Hematopoietic multipotent progenitor cell treated with erythropoietin and hydrocortisone succinate and interleukin-3 and kit ligand, for 8 days (in vitro differentiated cells): ENCODE results near the gene SPOCK1.
A peak's percentile ranks its signal among the peaks of the same experiment; 100 is the strongest.

Source experiments
- DNase-seq: peaks from one replicate; pipeline ENCODE4 v3.0.0-alpha.2; 2015

SPOCK1 gene

DNA sequence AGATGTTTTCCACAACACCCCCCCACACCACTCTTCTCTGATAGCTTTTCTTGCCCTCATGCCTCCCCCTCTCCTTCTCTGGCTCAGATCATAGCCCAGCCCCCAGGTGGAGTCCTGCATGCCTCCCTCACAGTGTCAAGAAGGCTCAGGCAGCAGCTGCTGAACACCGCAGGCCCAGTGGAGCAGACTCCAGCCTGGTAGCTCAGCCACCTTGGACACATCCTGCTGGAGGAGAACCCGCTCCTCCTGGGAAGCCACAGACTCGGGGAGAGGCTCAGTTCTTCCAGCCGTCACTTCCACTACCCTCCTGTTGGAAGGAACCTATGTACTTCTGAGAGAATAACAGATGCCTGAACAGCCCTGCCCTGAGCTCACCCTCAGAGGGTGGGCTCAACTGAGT is 143.4 kb downstream of the SPOCK1 start:
- no peak for DNase-seq

DNA sequence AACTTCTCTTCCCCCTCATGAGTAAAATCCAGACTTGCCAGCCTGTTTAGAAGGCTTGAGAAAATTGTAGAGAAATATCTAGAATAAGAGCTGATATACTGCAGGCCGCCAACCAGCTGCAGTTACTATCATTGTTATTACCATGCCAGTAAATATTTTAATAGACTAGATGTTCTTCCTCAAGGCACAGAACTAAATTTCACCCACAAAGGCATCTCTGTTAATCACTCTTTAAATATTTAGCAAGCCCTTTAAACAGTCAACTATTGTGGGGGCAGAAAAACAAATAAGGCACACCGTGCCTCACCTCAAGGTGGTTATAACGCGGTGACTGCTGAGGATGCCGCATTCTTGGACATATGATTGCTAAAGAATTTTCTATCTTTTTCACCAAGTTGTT is 147.0 kb downstream of the SPOCK1 start:
- DNase-seq, result no peak

DNA sequence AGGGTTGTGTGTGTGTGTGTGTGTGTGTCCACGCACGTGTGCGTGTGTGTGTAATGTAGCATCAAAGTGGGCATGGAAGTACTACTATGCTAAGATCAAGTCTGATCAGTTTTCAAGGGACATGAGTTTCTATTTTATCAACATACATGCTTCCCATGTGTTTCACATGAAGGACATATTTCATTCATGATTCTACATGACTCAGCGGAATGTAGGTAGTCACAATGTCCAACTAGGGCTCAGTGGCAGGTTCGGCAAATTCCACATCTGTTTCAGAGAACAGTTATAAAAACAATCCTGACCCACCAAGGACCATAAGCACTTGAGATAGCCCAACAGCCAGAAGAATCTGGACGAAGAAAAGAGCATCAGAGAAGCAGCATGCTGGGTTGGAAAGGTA is 148.3 kb downstream of the SPOCK1 start:
- no peak for DNase-seq

DNA sequence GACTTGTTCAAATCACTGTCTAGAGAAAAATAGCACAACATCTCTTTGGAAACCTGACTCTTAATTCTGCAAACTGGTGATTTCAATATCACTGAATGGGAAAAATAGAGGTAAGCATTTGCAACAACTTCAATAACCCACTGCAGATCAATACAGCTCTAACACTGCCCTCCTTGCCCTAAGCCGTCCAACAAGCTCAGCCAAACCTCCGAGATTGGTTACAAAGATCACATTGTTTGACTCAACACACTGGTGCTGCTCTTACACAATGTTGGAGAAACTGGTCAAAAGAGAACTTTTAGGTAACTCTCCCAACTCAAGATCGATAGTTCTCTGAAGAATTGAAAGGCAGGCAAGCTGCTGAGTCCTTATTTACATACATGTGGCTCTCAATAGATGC is 150.4 kb downstream of the SPOCK1 start:
- no peak for DNase-seq

DNA sequence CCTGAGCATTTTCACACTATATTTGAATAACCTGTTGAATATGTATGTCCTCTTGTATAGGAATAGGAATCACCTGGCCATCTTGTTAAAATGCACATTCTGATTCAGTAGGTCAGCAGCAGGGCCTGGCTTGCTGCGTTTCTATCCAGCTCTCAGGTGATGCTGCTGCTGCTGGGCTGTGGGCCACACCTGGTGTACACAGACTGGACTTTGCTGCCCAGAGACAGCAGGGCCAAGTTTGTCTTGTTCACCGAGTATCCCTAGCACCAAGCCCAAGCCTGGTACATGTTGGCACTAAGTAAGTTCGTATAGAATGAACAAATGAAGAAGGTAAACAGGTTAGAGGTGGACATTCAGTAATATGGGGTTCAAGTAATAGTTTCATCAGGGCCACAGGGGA is 151.3 kb downstream of the SPOCK1 start:
- DNase-seq, result no peak

GRCh38 chr5:137346281-137346680 is 152.8 kb downstream of the SPOCK1 start:
- no peak for DNase-seq

DNA sequence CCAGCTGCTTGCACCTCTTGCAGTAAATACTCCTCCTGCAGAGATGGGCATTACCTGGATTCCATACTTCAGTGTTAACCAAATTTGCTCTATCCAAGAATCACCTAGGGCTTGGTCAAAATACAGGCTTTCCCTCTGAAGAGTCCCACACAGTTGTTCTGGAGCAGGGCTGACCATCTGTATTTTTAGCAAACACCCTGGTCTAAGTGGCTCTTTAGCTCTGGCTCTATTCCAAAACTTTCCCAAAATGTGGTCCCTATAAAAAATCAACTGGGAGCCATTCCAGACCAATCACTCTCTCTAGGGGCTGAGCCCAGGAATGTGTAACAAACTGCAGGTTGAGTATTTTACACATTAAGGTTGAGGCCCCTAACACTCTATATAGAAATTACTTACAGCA is 153.7 kb downstream of the SPOCK1 start:
- DNase-seq, result no peak

GRCh38 chr5:137344723-137345322 is 154.3 kb downstream of the SPOCK1 start:
- peak; percentile 62 for DNase-seq

DNA sequence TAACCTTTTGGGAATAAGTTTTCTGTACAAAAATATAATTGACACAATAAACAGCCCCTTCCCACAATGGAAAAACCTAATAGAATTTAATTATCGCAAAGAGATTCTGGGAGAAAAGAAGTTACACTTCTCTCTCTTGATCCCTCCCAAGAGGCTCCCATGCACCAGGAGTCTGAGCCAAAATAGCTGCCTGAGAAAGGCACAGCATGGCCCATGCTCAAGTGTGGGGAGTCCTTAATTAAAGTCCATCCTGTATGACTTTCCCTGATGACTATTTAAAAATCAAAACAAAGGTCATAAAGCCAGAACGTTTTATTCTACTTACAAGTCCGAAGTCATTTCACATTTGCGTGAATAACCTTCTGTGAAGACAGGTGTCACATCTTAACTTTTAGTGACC is 155.1 kb downstream of the SPOCK1 start:
- DNase-seq, result no peak

GRCh38 chr5:137342764-137343163 is 156.4 kb downstream of the SPOCK1 start:
- DNase-seq, result no peak

GRCh38 chr5:137341831-137342230 is 157.3 kb downstream of the SPOCK1 start:
- DNase-seq, result no peak

DNA sequence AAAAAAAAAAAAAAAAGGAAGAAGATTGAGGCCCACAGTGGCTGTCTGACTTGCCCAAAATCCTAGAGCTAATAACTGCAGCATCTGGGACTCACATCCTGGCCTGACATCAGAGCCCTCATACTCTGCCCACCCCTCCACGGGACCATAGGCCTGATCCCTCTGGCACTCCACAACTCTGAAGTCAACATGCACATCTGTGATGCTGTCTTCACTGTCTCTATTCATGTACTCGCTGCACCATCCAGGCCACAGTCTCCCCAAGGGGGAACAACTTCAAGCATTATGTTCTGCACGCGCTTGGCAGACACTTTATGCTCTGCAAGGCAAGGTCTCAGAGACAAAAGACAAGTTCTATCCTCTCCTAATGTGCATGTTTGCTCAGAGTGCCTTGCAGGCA is 158.2 kb downstream of the SPOCK1 start:
- DNase-seq, result no peak

DNA sequence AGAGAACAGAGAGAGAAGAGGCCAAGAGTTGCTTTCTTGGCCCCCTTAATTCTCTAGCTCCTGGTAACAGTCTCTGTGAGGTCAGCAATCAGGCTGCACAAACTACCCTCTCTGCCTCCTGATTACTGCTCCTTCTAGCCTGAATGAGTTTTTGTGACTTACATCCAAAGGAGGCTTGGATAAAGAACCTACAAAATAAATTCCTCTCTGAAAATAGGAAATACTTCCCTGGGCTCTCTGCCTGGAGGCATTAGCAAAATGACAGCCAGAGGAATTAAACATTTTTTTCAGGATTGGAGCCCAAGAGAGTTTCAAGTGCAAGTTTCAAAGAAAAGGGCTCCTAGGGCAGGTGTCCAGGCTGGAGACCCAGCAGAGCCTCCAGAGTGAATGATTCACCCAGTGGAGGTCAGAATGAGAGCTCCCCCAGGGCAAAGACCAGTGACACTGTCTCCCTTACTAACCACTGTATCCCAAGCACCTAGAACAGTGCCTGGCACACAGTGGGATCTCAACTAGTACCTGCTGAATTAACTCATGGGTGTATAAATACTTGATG is 162.5 kb downstream of the SPOCK1 start:
- DNase-seq, result no peak

GRCh38 chr5:137336161-137336560 is 163.0 kb downstream of the SPOCK1 start:
- no peak for DNase-seq

- no peak for DNase-seq
These were observed 163.6 kb downstream of the SPOCK1 start for GRCh38 chr5:137335493-137335892.

DNA sequence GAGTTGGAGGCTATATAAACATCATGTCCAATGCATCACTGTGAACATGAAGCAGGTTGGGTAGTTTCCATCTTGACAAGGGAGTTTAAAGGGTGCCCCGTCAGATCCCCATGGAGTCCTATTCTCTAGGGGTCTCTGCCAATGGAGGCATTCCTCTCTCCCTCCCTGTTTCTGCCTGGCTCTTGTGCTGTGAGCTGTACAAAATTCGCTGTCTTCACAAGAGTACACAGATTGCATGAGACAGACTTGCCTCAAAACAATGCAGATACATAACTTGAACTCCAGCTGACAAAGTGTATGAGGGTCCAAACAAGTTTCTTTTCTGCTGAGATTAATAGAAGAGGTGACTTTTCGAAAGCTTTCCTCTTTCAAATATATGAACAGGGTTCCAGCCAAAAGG is 165.2 kb downstream of the SPOCK1 start:
- DNase-seq, result no peak

GRCh38 chr5:137333475-137333874 is 165.7 kb downstream of the SPOCK1 start:
- DNase-seq, result no peak

- DNase-seq, result no peak
These were observed 166.8 kb downstream of the SPOCK1 start for GRCh38 chr5:137332296-137332695.

DNA sequence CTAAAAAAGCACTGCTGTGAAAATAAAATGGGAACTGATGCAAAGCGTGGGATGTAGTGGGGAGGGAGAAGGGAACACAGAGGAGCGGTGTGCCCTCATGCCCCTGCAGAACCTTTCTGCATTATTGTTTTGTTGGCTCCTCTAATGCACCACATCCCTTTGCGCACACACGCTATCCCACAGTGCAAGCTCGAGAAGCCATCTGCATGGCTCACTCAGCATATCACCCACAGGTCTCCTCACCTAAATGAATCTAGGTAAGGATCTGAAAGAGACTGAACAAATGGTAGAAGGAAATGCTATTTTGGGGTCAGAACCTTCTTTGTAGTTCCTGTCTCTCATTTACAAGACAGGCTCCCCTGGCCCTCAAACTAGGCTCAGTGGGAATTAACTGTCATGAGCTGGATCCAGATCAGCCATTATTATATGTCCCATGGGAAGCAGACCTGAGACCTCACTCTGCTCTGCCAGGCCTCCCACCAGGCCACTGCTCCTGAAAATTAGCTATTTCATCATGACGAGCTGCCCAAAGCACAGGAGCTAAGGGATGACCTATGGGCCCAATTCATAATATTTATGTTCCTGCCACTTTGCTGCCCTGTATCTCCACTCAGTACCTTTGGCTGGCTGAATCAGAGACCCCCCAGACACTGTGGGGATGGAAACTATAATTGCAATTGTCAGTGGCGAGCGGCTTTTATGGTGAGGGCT is 169.4 kb downstream of the SPOCK1 start:
- DNase-seq, result no peak

GRCh38 chr5:137328991-137329390 is 170.1 kb downstream of the SPOCK1 start:
- DNase-seq, result no peak

- DNase-seq, result no peak
These were observed 170.7 kb downstream of the SPOCK1 start for GRCh38 chr5:137328463-137328862.

GRCh38 chr5:137325721-137326120 is 173.4 kb downstream of the SPOCK1 start:
- no peak for DNase-seq

- DNase-seq, result peak; percentile 51
These were observed 178.8 kb downstream of the SPOCK1 start for GRCh38 chr5:137320056-137321045.
